ENCODE measurements around the gene COL6A1.

Gene COL6A1

DNA sequence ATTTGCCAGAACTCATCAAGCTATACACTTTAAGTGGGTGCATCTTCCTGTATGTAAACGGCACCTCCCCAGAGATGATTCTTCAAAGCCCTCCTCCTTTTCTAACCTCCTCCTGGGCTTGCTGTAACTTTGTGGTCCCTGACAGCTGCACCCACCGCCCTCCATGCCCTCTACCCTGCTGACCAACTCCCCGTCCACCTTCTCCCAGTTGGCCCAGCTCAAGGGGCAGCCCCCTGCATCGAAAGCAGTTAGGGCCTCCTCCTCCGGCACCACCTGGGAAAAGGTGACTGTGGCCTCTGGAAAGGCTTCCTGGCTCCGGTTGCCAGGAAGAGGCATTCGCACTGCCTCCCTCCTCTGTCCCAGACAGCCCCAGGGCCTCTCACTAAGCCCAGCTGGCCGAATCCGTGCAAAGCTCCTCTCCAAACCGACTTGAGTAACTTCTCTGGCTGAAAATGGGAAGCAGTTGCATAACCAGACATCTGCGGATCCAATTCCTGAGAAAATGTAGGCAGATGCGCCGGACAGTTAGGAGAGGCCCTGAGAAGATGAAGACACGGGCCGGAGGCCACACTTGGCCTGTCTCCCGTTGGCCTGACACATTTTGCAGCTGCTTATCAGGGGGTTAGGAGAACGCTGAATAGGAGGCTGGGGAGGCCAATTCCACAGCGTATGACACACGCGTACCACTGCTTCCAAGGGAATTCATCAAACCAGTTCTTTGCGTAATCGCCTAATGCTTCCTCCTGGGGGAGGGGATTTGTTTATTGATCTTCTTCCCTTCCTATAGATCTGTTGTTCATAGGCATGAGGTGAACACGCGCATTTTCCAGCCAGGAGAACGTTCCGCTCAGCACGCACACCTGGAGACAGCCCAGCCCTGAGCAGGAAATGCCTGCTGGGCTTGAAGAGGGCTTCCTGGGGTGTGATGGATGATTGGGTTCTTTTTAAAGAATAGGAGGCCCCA is 67.6 kb downstream of the COL6A1 start:
- Histone ChIP-seq H3K36me3 (ENCODE audit: insufficient read depth, low read length) (no peaks in the 10 kb centered on the region), H3K4me3 (ENCODE audit: low read depth, low read length, poor library complexity, severe bottlenecking) (no peak overlapping the region), H3K4me1 (ENCODE audit: insufficient read depth, low read length, severe bottlenecking) (no peaks in the 10 kb centered on the region), H3K9me2 (ENCODE audit: low read depth, low read length) (no peaks in the 10 kb centered on the region), H4K20me1 (ENCODE audit: insufficient read depth, low read length) (no peaks in the 10 kb centered on the region), H3K27ac (ENCODE audit: low read depth, low read length, poor library complexity, severe bottlenecking) (no peak overlapping the region), H3K4me2 (ENCODE audit: low read length) (no peak overlapping the region), H3K9me3 (ENCODE audit: low read length) (no peaks in the 10 kb centered on the region), H3K9ac (ENCODE audit: low read length) (no peak overlapping the region), H2AFZ (ENCODE audit: low read length) (no peak overlapping the region), H3K79me2 (ENCODE audit: insufficient read depth, low read length) (no peaks in the 10 kb centered on the region), H3F3A (ENCODE audit: insufficient read depth, low read length) (no peaks in the 10 kb centered on the region), H3K27me3 (ENCODE audit: insufficient read depth, low read length) (no peaks in the 10 kb centered on the region)
- TF ChIP-seq EZH2 (IDR thresholded peaks at IDR 0.05; ENCODE audit: borderline replicate concordance, low read length), result no peak
- TF ChIP-seq CTCF (IDR thresholded peaks at IDR 0.05; ENCODE audit: low read length), result no peak

GRCh38 chr21:46049890-46050667 is 68.5 kb downstream of the COL6A1 start:
- Histone ChIP-seq H3K4me3 (ENCODE audit: low read depth, low read length, poor library complexity, severe bottlenecking) (no peak overlapping the region), H3F3A (ENCODE audit: insufficient read depth, low read length) (no peaks in the 10 kb centered on the region), H4K20me1 (ENCODE audit: insufficient read depth, low read length) (no peaks in the 10 kb centered on the region), H3K4me2 (ENCODE audit: low read length) (no peak overlapping the region), H3K36me3 (ENCODE audit: insufficient read depth, low read length) (no peaks in the 10 kb centered on the region), H3K79me2 (ENCODE audit: insufficient read depth, low read length) (no peaks in the 10 kb centered on the region), H3K27me3 (ENCODE audit: insufficient read depth, low read length) (no peaks in the 10 kb centered on the region), H3K9me2 (ENCODE audit: low read depth, low read length) (no peaks in the 10 kb centered on the region), H2AFZ (ENCODE audit: low read length) (no peak overlapping the region), H3K9me3 (ENCODE audit: low read length) (no peaks in the 10 kb centered on the region), H3K4me1 (ENCODE audit: insufficient read depth, low read length, severe bottlenecking) (no peaks in the 10 kb centered on the region), H3K9ac (ENCODE audit: low read length) (no peak overlapping the region), H3K27ac (ENCODE audit: low read depth, low read length, poor library complexity, severe bottlenecking) (no peak overlapping the region)
- TF ChIP-seq CTCF (IDR thresholded peaks at IDR 0.05; ENCODE audit: low read length) (no peak), EZH2 (IDR thresholded peaks at IDR 0.05; ENCODE audit: borderline replicate concordance, low read length) (no peak)

- H3K27me3 ChIP-seq (ENCODE audit: insufficient read depth, low read length), result no peaks in the 10 kb centered on the region
- TF ChIP-seq CTCF (IDR thresholded peaks at IDR 0.05; ENCODE audit: low read length) (no peak), EZH2 (IDR thresholded peaks at IDR 0.05; ENCODE audit: borderline replicate concordance, low read length) (no peak)
- H3K36me3 ChIP-seq (ENCODE audit: insufficient read depth, low read length), result no peaks in the 10 kb centered on the region
- no peak overlapping the region for H2AFZ ChIP-seq (ENCODE audit: low read length)
- no peaks in the 10 kb centered on the region for H4K20me1 ChIP-seq (ENCODE audit: insufficient read depth, low read length)
- H3K79me2 ChIP-seq (ENCODE audit: insufficient read depth, low read length), result no peaks in the 10 kb centered on the region
- H3K9ac ChIP-seq (ENCODE audit: low read length), result no peak overlapping the region
- no peaks in the 10 kb centered on the region for H3K4me1 ChIP-seq (ENCODE audit: insufficient read depth, low read length, severe bottlenecking)
- no peak overlapping the region for H3K27ac ChIP-seq (ENCODE audit: low read depth, low read length, poor library complexity, severe bottlenecking)
- no peaks in the 10 kb centered on the region for H3K9me3 ChIP-seq (ENCODE audit: low read length)
- no peak overlapping the region for H3K4me3 ChIP-seq (ENCODE audit: low read depth, low read length, poor library complexity, severe bottlenecking)
- no peaks in the 10 kb centered on the region for H3K9me2 ChIP-seq (ENCODE audit: low read depth, low read length)
- H3F3A ChIP-seq (ENCODE audit: insufficient read depth, low read length), result no peaks in the 10 kb centered on the region
- H3K4me2 ChIP-seq (ENCODE audit: low read length), result no peak overlapping the region
These were observed 69.3 kb downstream of the COL6A1 start for GRCh38 chr21:46050668-46051378.
